NCI-H748 (cell line): ENCODE measurements around the gene NOP14.
"Not testable (repeated sequence)": the region's sequence is repeated elsewhere in the genome, so short reads cannot be mapped to it uniquely, and the experiment has no call there.

Experiments used
- DNase-seq: peaks from one replicate; lab custom pipeline; 2025; ENCODE audit not compliant: unreplicated experiment; lab: John Stamatoyannopoulos, UW

Gene NOP14

DNA sequence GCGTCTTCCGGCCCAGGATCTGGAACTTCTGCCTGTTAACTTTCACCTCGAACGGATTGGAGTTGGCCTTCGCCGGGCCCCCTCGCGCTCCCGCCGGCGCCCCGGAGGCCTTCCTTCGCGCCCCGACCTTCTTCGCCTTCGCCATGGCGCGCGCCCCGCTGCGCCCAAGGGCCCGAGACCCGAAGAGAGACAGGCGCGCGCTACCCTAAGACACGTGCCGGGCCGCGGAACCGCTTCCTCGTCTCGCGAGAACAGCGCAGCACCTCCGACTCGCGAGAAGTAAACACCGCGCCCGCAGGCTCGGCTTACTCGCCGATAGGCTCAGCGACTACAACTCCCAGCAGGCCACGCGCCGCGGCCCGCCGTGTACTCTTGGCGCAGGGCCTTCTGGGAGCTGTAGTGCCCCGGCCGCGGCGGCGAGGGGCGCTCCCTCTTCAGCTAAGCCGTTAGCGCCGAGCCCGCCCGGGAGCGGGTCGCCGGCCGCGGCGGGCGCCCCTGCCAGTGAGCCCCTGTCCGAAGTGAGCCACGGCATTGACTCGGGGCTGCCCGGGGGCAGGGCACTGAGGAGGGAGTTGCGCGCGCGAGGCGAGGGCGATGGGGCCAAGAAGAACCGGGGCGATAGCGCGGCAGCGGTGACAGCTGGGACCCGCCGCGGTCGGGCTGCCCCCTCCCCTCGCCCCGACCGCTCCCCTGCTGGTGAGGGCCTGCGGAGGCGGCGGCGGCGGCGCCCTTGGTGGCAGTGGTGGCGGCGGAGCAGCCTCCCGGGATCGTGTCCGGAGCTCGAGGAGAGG is at the start of gene NOP14, which contains the start of gene GRK4:
Gene NOP14 (minus strand): TSS at position 232 of the 791 bp plus-strand sequence. CDS start 87 bp downstream, at position 145.
Gene GRK4 (plus strand): TSS at position 397 of the 791 bp plus-strand sequence. CDS start 500 bp downstream, outside the sequence.
- DNase-seq = peak; percentile 90

DNA sequence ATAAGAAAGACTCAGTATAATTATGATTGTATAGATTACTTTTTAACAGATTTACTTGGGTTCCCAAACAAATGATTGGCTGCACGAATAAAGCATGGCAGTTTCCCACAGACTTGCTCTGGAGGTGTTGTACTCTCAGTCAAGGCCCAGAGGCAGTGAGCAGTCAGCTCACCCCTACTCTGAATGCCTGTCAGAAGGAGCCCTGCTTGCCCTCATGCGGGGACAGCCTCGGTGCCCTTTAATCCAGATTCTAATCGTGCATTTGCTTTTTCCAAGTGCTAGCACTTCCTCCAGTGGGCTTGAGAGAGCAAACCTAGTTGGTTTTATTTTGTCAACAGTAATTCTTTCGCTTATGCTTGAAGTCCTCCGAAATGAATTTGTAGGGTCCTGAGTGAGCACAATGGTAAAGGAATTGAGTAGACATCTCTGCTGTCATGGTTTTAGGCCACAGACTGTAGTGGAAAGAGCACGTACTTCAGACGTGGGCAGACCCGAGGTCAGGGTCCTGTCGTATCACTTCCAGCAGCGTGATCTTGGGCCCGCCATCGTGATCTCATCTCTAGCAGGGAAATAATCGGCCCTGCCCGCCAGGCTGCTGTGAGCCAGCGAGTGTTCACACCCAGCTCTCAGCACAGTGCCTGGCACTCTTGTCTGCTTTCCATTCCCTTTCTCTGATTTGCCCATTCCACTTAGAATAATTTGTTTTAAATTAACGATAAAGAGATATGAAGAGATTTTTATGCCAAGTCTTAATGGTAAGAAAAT is 48.4 kb upstream of the NOP14 start:
- no peak for DNase-seq

DNA sequence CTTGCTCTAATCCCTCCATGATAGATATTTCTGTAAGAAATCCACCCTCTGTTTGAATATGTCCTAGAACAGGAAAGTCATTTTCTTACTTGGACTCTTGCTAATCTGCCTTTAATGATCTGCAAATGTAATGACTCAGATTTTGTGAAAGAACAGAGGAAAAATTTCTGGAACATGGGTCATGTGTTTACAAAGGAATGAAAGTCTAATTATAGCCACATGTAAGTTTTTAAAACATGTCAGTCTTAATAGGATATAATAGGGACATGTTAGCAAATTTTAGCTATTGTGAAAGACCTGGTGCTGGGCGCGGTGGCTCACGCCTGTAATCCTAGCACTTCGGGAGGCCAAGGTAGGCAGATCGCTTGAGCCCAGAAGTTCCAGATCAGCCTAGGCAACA is 47.8 kb upstream of the NOP14 start:
- no peak for DNase-seq

DNA sequence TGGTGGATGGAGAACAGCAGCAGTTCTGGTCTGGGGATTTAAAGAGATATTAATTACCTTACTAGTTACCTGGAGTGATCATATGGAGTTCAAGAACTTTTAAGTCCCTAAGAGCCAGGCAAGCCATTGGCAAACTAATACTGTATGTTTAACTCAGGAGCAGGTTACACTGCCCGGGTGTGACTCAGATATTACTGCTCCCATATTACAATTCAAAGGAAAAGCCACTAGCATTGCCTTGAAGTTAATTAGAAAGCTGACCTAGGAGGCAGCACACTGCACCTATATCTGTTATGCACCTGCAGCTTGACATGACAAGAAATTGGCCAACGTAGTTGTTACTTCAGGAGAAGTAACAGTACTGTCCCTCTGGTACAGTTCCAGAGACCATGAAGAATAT is 47.4 kb upstream of the NOP14 start:
- DNase-seq = no peak

DNA sequence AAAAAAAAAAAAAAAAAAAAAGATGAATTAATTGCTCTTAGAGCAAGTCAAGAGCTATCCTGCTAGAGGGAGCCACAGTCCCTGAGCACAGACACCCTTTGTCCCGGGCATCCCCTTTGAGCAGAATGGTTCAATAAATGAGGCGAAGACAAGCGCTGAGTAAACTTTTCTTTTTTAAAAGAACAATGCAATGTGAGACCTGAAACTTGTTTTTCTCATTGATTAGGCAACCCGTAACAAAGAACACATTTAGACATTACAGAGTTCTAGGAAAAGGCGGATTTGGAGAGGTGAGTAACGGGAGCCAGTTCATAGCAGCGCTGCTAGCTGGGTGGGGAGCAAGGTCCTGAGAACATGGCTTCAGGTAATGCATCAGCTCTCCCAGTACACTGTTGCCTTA is 46.2 kb upstream of the NOP14 start:
- DNase-seq = no peak

DNA sequence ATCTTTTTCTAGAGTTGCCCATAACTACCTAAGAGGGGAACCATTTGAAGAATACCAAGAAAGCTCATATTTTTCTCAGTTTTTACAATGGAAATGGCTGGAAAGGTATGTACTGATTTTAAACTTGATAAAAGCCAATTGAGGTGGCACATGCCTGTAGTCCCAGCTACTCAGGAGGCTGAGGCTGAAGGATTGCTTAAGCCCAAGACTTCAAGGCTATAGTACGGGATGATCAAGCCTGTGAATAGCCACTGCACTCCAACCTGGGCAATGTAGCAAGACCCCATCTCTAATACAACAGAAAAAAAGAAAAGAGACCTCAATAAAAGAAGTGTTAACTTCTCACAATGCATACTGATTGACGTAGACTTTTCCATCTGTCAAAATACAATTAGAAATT is 44.5 kb upstream of the NOP14 start:
- no peak for DNase-seq

DNA sequence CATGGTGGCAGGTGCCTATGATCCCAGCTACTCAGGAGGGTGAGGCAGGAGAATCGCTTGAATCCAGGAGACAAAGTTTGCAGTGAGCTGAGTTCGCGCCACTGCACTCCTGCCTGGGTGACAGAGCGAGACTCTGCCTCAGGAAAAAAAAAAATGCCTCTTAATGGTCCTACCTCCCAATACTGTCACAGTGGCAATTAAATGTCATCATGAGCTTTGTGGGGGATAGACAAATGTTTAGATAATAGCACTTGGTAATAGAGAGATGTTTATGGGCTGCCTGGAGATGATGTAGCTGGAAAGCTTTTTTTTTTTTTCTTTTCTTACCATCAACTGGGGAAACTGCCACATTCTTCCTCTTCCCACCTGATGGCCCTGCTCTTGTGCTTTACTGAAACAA is 33.2 kb upstream of the NOP14 start:
- peak; percentile 12 for DNase-seq

DNA sequence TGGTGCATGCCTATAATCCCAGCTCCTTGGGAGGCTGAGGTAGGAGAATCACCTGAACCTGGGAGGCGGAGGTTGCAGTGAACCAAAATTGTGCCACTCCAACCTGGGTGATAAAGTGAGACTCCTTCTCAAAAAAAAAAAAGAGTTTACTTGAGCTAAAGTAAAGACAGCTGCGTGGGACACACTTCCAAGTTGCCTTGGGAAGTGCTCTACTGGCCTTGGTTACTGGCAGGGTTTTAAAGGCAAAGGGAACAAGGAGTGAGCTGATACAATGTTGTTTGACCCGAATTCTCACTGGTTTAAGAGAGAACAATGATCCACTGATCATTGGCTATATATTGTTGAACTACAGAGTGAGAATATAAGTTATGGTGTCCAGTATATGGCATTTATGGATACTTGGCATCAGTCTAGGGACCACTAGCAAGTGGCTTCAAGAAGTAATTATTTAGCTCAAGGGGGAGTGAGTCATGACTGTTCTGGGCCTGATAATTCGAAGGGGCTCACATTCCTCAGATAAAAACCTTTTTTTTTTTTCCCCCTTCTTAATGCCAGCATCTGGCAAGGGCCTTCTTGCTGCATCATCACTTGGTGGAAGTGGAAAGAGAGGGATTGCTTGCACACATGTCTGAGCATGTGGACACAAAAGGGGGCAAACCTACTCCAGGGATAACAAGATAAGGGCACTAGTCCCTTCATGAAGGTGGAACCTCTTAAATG is 32.5 kb upstream of the NOP14 start:
- DNase-seq = no peak

DNA sequence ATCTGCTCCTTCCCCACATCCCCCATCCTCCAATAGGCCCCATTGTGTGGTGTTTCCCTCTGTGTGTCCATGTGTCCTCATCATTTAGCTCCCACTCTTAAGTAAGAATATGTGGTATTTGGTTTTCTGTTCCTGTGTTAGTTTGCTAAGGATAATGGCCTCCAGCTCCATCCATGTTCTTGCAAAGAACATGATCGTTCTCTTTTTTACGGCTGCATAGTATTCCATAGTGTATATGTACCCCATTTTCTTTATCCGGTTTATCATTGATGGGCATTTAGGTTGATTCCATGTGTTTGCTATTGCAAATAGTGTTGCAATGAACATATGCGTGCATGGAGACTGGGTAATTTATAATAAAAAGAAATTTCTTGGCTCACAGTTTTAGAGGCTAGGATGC is 31.7 kb upstream of the NOP14 start:
- no peak for DNase-seq

DNA sequence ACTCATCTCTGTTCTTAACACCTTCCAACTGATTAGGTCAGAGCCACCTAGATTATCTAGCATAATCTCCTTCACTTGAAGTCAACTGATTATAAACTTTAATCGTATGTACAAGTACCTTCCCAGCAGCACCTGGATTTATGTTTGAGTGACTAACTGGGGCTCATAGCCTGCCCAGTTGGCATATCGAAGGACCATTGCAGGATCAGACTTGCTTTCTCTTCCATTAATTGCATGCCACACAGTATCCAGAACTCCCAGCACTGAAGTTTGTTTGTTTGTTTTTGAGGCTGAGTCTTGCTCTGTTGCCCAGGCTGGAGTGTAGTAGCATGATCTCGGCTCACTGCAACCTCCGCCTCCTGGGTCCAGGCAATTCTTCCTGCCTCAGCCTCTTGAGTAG is 28.0 kb upstream of the NOP14 start:
- no peak for DNase-seq

DNA sequence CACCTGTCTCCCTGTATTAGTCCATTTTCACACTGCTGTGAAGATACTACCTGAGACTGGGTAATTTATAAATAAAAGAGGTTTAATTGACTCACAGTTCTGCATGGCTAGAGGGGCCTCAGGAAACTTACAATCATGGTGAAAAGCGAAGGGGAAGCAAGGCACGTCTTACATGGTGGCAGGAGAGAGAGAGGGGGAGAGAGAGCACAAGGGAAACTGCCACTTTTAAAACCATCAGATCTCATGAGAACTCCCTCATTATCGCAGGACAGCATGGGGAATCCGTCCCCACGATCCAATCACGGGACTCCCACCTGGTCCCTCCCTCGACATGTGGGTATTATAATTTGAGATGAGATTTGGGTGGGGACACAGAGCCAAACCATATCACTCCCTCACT is 20.5 kb upstream of the NOP14 start:
- DNase-seq = not testable (repeated sequence)

DNA sequence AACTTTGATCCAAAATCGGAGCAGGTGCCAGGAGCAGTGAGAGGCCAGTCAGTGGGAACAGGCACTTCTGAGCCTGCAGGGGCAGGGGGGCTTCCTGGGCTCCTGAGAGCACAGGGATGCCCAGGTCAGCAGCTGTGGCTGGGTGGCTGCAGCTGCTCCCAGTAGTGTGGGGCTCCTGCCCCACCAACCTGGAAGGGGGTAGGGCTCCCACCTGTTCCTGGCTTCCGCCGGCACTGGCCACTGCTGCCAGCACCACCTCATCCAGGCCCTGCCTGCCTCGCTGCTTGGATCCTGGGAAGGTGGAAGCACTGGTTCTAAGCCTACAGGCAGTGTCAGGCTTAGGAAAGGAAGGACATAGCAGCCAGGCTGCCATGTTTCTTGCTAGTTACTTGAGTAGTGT is 18.8 kb upstream of the NOP14 start:
- no peak for DNase-seq

DNA sequence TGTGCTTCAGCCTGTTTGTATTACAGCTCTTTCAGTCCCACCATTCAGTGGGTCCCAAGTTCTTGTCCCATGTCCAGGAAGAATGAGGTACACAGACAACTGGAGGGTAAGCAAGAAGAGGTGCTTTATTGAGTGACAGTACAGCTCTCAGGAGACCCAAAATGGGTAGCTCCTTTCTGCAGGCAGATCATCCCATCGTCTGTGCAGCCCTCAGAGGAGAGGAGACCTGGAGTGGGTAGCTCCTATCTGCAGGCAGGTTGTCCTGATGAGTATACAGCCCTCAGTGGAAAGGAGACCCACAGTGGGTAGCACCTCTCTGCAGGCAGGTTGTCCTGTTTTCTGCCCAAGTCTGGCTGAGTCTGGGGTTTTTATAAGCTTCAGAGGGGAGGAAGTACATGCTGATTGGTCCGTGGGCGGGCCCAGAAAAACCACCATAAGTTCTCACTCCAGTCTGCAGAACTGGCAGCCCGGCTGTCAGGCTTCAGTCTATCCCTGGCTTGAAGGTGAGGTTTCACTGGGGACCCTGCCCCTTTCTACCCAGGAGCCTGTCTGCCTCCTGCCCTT is 18.1 kb upstream of the NOP14 start:
- no peak for DNase-seq

DNA sequence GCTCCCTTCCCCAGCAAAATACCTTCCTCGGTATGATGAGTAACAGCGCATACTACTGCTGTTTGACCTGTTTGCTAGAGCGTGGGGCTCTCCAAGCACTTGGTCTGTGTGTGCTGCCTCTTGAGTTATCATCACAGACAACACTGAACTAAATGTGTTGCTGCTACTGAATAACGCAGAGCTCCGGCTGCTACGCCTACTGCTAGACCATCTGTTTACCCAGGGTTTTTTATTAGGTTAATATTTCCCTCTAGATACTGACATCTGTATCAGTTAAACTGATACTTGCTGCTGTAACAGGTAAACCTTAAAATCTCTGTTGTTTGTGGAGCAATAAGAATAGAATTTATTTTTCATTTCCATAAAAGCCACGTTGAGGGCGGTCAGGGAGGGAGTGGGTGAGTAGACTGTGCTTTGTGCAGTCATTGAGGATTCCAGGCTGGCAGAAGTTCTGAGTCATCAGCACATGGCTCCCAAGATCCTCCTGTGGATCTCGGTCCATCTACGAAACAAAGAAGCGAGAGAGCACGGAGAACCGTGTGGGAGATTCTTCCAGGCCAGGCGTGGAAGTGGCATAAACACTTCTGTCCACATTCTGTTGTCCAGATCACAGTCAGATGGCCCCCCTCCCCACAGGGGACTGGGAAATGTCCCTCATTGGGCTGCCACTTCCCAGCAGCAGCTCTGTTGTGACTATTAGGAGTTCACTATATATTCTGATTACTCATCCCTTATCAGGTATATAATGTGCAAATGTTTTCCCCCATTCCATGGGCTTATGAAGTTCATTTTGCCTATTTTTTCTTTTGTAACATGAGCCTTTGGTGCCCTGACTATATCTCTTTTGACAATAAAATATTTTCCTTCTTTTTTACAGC is 14.2 kb upstream of the NOP14 start:
- no peak for DNase-seq

DNA sequence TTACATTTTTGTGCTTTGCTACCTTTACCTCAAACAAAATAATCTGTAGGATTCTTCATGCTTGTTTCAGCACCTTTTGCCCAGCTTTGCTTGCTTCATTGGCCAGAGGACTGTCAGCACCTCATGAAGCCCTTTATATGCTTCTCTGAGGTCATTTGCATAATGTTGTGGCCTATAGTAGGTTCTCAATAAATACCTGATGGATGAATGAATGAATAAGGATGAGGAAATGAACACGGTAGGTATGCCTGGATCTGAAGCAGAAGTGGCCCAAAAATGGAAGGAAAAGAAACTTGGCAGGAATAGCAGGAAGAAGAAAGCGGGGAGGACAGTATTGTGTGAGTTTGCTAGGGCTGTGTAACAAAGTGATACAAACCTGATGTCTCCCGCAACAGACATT is 8.1 kb upstream of the NOP14 start:
- DNase-seq = no peak

DNA sequence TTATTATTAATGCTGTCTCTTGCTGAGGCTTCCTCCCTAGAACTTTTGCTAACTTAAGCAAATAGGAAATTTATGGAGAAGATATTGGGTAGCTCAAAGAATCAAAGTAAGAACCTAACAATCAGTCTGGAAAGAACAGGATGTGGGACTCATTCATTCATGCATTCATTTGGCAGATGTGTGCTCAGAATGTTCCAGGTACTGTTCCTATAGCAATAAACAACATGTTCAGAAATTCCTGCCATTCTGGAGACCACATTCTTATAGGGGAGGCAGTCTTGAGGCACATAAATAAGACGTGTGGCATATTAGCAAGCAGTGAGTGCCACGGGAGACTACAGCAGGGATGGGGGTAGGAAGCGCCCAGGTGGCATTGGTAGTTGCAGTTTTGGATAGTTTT is 5.2 kb upstream of the NOP14 start:
- DNase-seq = no peak

DNA sequence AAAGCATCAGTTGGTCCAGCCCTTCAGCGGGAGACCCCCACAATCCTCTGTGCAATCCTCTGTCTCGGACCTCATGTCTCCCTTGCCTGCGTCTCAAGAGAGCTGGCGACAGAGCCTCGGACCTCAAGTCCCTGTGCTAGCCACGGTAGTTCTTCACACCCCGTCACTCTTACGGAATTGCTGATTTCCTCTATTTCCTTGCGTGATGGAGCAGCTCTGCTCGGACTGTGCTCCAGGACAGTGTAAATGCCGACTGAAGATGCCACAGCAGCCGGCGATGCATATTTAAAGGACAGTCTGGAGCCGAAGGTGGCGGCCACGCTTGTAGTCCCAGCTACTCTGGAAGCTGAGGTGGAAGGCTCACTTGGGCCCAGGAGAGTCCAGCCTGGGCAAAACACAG is 2.1 kb upstream of the NOP14 start:
- no peak for DNase-seq

DNA sequence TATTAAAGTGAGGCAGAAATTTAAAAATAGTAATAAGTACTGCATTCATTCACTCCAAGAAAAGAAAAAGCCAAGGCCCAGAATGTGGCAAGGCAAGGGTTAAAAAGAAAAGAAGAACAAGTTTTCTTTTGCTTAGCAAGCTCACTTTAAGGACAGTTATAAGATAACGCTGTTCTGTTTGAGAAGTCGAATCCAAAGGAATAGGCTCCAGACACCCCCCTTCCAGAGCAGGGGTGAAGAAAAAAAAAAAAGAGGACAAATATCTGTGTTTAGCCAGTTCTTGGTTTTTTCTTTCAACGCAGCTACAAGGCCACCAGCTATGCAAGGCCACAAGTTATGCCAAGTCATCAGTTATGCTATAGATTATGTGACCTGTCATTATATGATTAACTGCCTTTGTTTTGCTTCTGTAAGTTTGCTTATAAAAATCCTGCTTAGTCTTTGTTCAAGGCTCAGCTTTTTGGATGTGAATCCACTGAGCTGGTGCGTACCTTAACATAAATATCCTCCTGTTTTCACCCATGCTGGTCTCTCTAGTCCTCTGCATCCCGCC is 1.6 kb upstream of the NOP14 start:
- DNase-seq = no peak

DNA sequence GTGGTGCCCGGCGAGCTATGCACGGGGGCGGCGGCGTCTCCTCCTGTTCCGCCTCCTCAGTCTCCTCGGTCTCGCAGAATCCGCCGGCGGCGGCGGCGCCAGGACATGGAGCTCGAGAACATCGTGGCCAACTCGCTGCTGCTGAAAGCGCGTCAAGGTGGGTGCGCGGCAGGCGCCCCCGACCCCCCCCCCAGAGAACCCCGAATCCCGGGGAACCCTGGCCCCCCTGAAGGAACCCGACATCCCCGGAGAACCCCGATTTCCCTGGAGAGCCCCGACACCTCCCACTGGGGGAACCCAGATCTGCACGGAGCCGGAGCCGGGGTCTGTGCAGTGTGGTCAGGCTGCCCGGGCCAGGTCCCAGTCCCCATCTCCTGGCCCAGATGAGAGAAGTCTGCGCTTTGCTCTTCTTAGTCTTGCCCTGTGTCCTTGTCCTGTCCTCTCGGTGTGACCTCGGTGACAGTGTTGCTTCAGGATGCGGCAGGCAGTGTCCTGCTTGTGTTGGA is 813 bp upstream of the NOP14 start:
- no peak for DNase-seq

DNA sequence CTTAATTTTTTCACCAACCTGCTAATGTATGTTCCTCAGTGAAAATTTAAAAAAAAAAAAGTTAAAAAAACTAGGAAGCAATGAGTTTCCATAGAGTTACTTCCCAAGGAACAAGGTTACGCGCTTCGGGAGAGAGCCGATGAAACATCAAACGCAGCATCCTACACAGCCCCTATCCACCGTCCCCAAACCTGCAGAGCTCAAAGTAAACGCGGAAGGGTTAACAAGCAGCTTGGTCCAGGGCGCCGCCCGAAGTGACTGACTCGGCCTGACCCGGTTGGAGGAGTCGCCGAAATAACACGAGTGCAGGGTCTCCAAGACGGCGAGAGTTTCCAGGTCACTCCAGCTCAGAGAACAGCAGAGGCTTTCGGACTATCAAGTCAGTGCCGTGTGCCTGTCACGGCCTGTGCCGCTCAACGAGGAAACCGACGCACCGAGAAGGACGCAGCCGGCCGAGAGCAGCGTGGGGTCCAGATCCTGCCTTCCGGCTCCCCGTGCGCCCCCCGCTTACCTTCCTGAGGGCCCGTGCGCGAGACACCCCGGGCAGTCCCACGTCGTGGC is 512 bp downstream of the NOP14 start:
- peak; percentile 42 for DNase-seq
